Thoracic aorta (tissue), 2 donors: ENCODE data around the gene SULT1B1. TPM values are rescaled to one million over a fixed set of nuclear protein-coding genes. Genes with fewer than 3 reads are reported as not detected.

Source experiments
- ATAC-seq: fragments of 150-250 bp; one replicate; pipeline ENCODE4 v1.8.0; 2017; ENCODE audit warnings: low read depth; ENCODE audit not compliant: insufficient number of reproducible peaks, low FRiP score
- DNase-seq: peaks from one replicate; pipeline ENCODE4 v3.0.0-alpha.2; 2020; ENCODE audit warnings: low spot score
- H3K27ac ChIP-seq, 2 donors: fragments of 200-600 bp; sonication (generic); 1 replicate in 1 of 2; 2 replicates in 1 of 2; pipeline ENCODE4 v1.5.1; 2016; ENCODE audit warnings: mild to moderate bottlenecking in 2 of 2, moderate library complexity in 2 of 2
- H3K27me3 ChIP-seq: fragments of 200-600 bp; sonication (generic); replicated peaks from 2 replicates; pipeline ENCODE4 v1.6.0; 2016; ENCODE audit warnings: mild to moderate bottlenecking; ENCODE audit not compliant: insufficient read depth
- H3K36me3 ChIP-seq: fragments of 200-600 bp; sonication (generic); one replicate; pipeline ENCODE4 v1.5.1; 2016
- H3K4me1 ChIP-seq, 2 donors: fragments of 200-600 bp; sonication (generic); 1 replicate in 1 of 2; 2 replicates in 1 of 2; pipeline versions ENCODE4 v1.5.1 to v1.6.0; 2016; ENCODE audit warnings: low read depth in 2 of 2, mild to moderate bottlenecking in 1 of 2; ENCODE audit not compliant: control insufficient read depth in 1 of 2
- H3K4me3 ChIP-seq: fragments of 200-600 bp; sonication (generic); 2 replicates; pipeline ENCODE4 v1.5.1; 2016; ENCODE audit warnings: mild to moderate bottlenecking
- H3K9me3 ChIP-seq: fragments of 200-600 bp; sonication (generic); 2 replicates; pipeline ENCODE4 v1.5.1; 2016
- total RNA-seq, 2 donors: library from RNA; depleted of rRNA; stranded (reverse); fragments of >200 nt; gene quantifications; one replicate each; pipeline versions ENCODE4 v1.1.0 to v1.2.3, GENCODE V29; 2016
- TF ChIP-seq, protein P1 (sequence below): fragments of 200-600 bp; sonication (generic); IDR thresholded peaks from one replicate; pipeline ENCODE4 v1.5.1; 2019; ENCODE audit warnings: antibody characterized with exemption

Gene SULT1B1
- total RNA-seq, 2 donors from 2014 or later: 0.41 to 2.9 TPM

GRCh38 chr4:69742596-69742995, 17.8 kb downstream of the SULT1B1 start:
- H3K27ac ChIP-seq: no peak overlapping the region
- H3K27me3 ChIP-seq: no peaks in the 10 kb centered on the region
- peaks cover 2% of the 10 kb centered on the region for H3K9me3 ChIP-seq
- H3K36me3 ChIP-seq: no peaks in the 10 kb centered on the region
- TF ChIP-seq, protein P1, sequence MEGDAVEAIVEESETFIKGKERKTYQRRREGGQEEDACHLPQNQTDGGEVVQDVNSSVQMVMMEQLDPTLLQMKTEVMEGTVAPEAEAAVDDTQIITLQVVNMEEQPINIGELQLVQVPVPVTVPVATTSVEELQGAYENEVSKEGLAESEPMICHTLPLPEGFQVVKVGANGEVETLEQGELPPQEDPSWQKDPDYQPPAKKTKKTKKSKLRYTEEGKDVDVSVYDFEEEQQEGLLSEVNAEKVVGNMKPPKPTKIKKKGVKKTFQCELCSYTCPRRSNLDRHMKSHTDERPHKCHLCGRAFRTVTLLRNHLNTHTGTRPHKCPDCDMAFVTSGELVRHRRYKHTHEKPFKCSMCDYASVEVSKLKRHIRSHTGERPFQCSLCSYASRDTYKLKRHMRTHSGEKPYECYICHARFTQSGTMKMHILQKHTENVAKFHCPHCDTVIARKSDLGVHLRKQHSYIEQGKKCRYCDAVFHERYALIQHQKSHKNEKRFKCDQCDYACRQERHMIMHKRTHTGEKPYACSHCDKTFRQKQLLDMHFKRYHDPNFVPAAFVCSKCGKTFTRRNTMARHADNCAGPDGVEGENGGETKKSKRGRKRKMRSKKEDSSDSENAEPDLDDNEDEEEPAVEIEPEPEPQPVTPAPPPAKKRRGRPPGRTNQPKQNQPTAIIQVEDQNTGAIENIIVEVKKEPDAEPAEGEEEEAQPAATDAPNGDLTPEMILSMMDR: no peak
- ATAC-seq (no peak), DNase-seq (no peak)
- no peak overlapping the region for H3K4me3 ChIP-seq
- no peaks in the 10 kb centered on the region for H3K4me1 ChIP-seq

GRCh38 chr4:69738872-69739271, 21.5 kb downstream of the SULT1B1 start:
- DNase-seq (no peak), ATAC-seq (no peak)
- TF ChIP-seq, protein P1: no peak
- Histone ChIP-seq H3K27ac (no peak overlapping the region), H3K36me3 (no peaks in the 10 kb centered on the region), H3K4me1 (no peaks in the 10 kb centered on the region), H3K9me3 (no peaks in the 10 kb centered on the region), H3K4me3 (no peak overlapping the region), H3K27me3 (no peaks in the 10 kb centered on the region)

DNA sequence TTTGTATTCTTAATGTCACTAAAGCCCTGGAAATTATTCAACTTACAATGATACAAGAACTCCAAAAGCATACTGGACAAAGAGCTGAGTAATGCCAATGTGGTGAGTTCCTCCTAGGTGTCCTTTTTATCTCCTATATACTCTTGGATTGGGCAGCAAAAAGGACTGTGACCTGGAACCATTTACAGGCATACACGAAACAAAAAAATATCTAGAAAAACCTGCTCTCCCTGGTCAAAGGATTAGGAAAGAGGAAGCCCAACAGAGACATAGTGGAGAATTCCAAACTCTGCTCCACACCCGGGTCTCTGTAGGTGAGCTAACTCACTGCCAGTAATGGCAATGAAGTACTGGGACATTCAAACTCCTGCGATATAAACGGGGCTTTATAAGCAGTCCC, 25.3 kb downstream of the SULT1B1 start:
- no peaks in the 10 kb centered on the region for H3K4me1 ChIP-seq
- no peak for DNase-seq
- ATAC-seq: no peak

DNA sequence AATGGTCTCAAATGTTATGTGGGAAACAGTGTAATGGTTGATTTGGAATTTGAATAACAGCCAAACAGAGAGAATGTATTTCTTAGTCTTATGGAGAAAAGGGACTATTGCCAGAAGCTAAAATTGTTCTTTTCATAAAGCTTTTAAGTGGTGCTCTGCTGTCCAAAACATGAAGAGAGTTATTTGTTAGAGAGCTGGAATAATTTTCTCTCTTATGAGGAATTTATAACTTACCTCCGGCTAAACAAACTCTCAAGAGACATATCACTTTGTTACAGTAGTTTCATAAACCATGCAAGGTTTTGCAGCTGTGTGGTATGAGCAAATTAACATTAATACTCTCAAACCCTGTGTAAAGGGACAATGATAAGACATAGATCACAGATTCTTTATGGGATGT, 28.6 kb downstream of the SULT1B1 start:
- Histone ChIP-seq H3K36me3 (no peaks in the 10 kb centered on the region), H3K4me3 (no peak overlapping the region), H3K27me3 (no peaks in the 10 kb centered on the region), H3K27ac (no peak overlapping the region), H3K9me3 (no peaks in the 10 kb centered on the region), H3K4me1 (no peaks in the 10 kb centered on the region)
- ATAC-seq (no peak), DNase-seq (no peak)
- TF ChIP-seq, protein P1: no peak

More for the DNA sequence above, 25.3 kb downstream of the SULT1B1 start:
- Histone ChIP-seq H3K9me3 (no peaks in the 10 kb centered on the region), H3K27ac (no peak overlapping the region), H3K36me3 (no peaks in the 10 kb centered on the region), H3K4me3 (no peak overlapping the region), H3K27me3 (no peaks in the 10 kb centered on the region)
- TF ChIP-seq, protein P1: no peak

DNA sequence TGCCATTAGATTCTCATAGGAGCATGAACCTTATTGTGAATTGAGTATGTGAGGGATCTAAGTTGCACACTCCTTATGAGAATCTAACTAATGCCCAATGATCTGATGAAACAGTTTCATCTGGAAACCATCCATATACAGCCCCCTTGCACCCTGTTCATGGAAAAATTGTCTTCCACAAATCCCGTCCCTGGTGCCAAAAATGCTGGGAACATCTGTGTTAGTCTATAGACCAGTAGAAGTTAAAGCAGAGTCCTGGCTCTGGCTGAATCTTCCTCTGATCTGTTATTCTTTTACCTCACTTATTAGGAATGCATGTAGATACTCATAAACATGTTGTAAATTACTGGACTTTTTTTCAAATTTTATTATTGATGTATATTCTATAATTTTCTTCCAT, 29.2 kb downstream of the SULT1B1 start:
- no peak for ATAC-seq
- Histone ChIP-seq H3K27ac (no peak overlapping the region), H3K36me3 (no peaks in the 10 kb centered on the region), H3K4me1 (no peaks in the 10 kb centered on the region), H3K27me3 (no peaks in the 10 kb centered on the region), H3K9me3 (no peaks in the 10 kb centered on the region), H3K4me3 (no peak overlapping the region)
- TF ChIP-seq, protein P1: no peak
- DNase-seq: no peak
